Amniotic epithelial cell (primary cell): Measurements from ENCODE around the gene OR52B6.
"Not testable (repeated sequence)": the region's sequence is repeated elsewhere in the genome, so short reads cannot be mapped to it uniquely, and the experiment has no call there.

Source experiments
- DNase-seq: peaks from one replicate; pipeline ENCODE4 v3.0.0-alpha.2; 2010; ENCODE audit warnings: low read depth

OR52B6 gene, protein sequence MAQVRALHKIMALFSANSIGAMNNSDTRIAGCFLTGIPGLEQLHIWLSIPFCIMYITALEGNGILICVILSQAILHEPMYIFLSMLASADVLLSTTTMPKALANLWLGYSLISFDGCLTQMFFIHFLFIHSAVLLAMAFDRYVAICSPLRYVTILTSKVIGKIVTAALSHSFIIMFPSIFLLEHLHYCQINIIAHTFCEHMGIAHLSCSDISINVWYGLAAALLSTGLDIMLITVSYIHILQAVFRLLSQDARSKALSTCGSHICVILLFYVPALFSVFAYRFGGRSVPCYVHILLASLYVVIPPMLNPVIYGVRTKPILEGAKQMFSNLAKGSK

DNA sequence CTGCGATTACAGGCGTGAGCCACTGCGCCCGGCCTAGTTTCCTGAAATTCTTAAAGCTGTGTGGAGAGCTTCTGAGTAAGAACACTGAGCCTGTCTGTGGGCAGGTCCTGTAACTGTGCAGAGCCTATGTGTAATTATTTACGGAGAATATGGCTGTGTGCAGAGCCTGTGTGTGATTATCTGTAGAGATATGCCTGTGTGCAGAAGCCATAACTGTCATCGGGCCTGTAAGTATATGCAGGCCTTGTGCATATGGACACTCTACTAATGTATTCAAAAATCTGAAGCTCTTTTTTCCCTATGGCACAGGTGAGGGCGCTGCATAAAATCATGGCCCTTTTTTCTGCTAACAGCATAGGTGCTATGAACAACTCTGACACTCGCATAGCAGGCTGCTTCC lies at the start of gene OR52B6:
Gene OR52B6, plus strand, starts transcription at position 301 of the 400 bp plus-strand sequence. Its CDS starts 0 bp downstream, at position 301.
- no peak for DNase-seq

DNA sequence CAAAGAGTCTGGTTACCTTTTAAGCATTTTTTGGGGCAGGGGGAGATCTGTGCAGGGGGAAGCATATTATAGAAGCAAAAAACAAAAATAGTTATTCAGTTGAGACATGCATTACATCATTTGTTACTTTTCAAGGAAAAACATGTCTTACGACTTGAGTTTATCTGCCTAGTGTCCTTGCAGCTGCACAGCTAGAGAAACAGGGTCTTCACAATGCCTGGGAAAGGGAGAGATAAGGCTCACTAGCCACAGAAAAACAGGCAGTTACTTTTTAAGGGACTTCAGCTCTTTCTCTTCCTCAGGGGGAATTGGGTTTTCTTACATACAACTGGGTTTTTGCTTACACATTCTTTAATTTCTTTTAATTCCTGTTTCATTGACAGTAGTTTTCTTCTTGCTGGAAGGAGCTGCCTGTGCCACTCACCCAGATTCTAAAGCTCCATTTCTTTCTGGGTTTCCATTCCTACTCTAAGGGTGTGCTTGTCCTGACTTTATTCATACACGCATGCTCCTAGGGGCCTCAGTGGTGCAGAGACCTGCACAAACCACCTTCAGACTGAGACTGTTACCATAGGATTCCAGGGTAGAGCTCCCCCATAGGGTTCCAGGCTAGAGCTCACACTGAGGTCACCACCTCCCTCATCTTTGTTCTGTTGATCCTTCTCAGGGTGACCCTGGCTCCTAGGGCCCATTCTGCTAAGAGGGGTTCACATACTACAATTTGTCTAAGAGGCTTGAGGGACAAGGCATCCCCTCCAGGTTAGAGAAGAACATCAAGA lies 49.4 kb upstream of the OR52B6 start:
- DNase-seq, result no peak

DNA sequence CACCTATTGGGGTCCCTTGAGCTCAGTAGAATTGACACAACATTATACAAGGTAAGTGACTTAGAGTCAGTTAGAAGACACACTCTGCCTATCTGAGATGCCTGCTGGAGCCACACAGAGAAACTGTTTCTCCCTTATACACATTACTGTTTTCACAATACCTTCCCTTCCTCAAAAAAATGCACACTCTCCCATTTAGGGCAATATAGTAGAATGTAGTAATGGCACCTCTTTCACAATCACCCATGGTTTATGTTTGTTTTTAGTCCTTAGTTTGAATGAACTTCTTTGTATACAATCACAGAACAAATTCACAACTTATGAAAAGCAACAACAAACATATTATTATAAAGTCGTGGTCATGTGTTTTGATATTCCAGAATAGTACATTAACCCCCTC lies 46.6 kb upstream of the OR52B6 start:
- peak; percentile 3 for DNase-seq

DNA sequence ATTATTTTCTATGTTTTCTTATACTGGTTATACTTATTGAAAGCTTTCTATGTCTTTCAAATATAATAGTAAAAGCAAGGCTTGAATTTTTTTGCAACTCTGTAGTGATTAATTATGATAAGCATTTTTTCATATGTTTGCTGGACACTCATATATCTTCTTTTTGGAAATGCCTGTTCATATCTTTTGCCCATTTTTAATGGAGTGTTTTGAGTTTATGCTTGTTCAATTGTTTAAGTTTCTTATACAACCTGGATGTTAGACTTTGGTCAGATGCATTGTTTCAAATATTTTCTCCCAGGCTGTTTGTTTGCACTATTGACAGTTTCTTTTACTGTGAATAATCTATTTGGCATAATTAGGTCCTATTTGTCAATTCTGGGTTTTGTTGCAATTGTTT lies 44.2 kb upstream of the OR52B6 start:
- no peak for DNase-seq

DNA sequence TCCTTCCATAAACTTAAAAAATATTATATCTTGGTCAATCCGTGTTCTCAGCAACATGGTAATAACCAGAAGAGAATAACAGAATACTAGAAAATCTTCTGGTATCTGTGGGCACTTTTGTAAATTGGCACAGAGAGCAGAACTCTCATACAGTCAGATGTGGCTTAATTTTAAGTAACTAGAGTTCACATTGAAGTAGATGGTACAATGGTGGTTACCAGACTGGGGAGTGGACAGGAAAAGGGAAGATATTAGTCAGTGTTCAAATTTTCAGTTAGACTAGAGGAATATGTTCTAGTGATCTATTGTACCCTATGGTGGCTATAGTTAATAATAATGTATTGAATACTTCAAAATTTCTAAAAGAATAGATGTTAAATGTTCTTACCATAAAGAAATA lies 39.2 kb upstream of the OR52B6 start:
- no peak for DNase-seq

DNA sequence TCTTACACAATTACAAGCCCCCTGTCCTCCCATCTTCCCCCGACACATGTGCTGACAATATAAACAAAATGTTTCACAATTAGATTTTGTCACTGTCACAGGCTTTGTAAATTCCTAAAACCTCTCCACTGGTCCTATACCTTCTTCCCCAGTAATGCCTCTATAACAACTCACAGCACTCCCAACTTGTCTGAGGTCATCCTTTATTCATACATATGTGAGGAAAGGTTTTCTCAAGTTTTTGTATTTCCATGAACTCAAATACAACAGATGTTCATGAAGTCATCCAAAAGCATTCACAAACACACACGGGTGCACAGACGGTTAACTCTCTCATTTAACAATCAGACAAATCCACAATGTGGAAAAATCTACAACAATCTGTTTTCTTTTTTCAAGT lies 34.2 kb upstream of the OR52B6 start:
- DNase-seq, result no peak

DNA sequence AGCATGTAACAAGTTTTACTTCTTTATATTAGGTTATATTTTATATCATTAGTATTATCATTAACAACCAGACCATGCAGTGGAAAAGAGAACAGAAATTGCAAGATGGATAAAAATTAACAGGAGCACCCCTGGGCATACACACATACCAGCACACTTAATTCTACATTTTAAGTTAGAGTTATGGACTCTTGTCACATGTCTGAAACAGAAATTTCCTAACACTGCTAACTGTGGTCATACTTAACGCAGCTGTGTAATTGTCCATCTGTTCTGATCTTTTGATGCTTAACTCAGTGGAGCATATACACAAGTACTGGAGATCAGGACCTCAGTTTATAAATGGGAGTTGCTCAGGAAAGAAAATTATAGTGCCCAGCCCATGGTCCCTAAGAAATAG lies 32.7 kb upstream of the OR52B6 start:
- DNase-seq, result no peak

DNA sequence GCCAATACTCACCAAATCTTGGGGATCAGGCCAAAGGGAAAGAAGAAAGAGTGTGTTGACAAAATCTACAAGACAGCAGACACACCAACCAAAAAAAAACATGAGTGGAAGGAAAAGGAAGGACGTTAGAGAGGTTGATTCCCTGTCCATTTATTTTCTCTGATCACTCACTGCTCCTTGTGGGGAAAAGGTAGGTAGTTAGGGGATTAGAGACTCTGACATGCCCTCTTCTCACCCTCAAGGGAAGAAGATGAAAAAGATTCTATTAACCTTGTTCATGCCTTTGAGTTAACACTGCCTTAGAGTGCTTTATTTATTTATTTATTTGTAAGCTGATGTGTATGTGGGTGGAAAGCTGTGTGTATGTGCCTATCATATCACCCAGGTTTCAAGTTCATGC lies 32.2 kb upstream of the OR52B6 start, which contains the start of gene OR52H1:
Gene OR52H1, minus strand, starts transcription at position 101 of the 400 bp plus-strand sequence. CDS start 3,035 bp downstream, outside the sequence.
- DNase-seq, result no peak

DNA sequence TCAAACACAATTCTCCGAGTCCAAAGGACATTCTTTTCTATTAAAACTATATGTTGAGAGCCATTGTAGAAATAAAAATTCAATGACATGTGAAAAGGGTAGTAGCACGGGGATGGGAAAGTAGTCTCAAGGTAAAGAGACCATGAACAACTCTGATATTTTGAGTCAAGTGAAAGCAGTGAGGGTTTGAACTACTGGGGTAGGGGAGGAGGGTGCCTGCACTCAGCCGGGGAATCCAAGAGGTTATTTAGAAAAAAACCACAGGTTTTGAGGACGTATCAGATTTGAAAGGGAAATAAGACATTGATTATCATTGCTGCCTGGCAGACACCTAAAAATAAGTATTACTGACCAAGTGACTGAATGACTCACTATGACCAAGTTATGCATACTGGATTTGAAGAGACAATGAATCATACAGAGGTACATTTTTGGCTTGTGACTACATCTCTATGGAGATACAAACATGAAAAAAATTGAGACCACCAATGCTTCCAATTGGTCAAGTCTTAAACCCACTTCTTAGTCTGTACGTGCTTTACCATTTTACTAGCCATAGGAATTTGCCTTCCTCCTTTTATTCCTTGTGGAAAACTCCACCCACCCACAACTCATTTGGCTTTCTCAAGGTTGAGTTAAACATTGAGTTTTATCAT lies 30.1 kb upstream of the OR52B6 start:
- DNase-seq, result peak; percentile 57

DNA sequence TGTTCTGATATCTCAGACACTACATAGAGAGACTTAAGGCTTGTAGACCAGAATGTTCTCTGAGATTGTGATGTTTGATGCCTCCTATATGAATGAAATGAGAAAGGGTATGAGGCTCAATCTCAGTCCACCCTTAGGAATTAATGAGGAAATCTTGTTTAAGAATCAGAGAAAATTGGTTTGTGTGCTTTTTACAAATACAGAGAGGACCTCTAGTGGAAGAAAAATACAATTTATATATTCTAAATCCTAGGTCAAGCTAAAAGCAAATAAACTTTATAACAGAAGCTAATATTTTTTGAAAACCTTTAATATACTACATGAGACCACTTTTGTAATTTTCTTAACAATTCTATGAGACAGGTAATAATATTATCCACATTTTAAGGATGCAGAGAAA lies 27.3 kb upstream of the OR52B6 start:
- DNase-seq, result no peak

DNA sequence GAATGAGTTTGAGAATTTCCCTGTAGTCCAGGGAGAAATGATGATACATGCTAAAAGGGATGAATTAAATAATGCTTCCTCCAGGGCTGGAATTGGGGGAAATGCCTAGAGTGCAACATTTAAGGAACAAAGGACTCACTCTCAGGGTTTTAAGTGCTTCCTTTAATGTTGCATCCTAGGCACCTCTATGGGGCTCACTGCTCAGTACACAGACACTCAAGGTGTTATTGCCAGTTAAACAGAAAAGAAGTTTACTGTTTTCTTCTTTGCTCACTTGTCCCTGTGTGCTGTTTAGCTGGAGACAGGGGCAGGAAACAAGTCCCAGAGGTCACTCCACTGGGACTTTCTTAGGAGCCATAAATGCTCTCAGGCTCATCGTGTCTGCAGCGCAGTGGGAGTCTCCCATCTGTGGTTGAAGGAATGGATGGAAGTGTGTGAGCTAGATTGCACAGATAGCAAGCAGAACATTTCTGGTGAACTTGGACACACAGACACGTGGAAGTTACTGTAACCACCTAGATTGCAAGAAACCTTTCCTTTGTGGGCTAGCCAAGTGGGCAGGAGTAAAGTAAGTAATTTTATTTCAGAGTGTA lies 24.0 kb upstream of the OR52B6 start:
- DNase-seq, result peak; percentile 3

DNA sequence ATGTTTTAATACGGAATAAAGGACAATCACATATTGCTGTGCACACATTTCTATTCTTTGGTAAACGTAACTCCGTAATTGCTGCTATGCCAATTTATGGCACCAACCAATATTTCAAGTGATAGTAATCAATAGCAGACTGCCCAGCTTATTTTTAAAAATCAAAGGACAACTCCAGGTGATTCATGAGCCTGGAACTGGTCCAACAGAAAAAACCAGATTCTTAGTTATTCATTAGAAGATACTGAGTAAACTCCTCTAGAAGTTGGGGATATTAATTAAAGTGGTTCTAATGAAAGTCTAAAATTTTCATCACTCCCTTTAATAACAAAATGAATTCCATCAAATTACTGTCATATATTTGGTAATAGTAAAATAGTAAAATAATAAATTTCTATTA lies 22.9 kb upstream of the OR52B6 start:
- DNase-seq, result no peak

DNA sequence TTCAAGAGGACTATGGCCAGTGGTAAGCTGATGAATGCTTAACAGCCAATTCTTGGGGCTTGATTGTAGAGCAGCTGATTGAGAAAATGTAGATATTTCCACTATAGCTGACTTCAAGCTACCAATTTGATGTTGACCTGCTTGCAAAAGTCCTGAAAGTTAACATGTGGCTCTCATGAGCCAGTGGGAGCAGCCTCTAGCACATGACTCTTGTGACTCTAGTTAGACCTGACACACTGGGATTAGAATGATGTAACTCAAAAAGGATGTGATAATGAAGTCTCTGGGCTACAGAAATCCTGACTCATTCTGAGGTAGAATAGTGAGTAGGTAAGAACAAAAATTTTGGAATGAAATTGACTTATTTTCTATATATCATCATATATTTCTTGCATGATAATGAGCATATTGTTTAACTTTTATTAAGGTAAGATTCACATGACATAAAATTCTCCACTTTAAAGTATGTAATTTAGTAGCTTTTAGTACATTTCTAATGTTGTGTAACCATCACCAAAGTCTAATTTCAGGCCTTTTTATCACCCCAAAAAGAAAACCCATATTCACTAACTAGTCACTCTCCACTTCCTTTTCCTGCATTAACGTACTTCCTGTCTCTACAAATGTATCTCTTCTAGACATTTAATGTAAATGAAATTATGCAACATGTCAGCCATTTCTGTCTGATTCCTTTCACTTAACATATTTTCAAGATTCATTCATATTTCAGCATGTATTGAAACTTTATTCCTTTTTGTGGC lies 16.2 kb upstream of the OR52B6 start:
- no peak for DNase-seq

DNA sequence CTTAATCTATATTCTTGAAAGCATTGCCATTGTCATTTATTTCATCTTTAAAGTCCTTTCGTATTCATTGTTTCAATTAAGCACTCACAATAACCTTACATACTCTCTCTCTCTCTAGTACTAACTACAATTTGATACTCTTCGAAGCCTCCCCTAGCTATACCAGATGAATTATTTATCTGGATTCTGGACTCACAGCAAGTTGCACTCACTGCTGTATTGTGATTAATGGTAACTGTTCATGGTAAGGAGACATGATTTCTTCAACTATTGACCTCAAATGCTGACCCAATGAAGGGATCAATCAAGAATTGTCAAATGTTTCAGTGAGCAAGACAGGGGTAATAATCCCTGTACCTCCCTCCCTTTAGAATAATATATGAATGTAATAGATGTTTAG lies 6.0 kb upstream of the OR52B6 start:
- no peak for DNase-seq

DNA sequence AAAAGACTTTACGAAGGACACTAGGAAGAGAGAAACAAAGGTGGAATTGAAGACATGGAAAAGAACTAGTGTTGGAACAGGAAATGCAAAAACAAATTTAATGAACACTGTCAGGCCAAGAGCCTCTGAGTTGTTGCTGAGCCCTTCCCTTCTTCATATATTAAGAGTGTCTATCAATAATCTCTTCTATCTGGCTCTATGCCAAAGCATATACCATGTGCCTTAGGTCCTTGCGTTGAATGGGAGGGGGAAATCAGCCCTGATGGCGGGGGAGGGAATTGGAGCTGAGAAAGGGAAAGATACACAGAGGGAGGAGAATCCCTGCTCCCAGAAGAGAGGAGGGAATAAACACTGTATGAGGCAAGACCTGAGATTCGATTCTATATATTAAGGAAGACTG lies 5.5 kb upstream of the OR52B6 start:
- no peak for DNase-seq

DNA sequence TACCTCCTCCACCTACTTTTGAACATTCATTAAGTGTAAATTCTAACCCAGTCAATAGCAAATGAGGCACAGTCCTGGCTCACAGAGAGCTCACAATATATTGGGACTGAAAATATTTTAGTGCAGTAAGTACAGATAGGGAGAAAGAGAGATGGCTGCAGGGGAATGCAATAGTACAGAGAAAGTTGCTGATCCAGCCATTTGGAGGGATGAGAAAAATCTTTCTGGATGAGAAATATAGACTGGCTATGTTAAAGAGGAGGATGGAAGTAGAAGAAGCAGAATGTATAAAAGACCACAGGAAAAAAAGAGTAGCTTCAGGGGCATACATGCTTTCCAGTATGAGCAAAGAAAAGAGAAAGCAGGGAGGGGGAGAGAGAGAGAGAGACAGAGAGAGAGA lies 3.6 kb upstream of the OR52B6 start:
- no peak for DNase-seq

DNA sequence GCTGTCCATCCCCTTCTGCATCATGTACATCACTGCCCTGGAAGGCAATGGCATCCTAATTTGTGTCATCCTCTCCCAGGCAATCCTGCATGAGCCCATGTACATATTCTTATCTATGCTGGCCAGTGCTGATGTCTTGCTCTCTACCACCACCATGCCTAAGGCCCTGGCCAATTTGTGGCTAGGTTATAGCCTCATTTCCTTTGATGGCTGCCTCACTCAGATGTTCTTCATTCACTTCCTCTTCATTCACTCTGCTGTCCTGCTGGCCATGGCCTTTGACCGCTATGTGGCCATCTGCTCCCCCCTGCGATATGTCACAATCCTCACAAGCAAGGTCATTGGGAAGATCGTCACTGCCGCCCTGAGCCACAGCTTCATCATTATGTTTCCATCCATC lies 337 bp downstream of the OR52B6 start:
- no peak for DNase-seq

DNA sequence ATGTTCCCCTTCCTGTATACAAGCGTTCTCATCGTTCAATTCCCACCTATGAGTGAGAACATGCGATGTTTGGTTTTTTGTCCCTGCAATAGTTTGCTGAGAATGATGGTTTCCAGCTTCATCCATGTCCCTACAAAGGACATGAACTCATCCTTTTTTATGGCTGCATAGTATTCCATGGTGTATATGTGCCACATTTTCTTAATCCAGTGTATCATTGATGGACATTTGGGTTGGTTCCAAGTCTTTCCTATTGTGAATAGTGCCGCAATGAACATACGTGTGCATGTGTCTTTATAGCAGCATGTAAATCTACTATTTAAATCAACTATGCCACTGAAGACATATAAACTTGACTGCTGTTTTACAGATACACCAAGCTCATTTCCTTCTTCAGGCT lies 3.8 kb downstream of the OR52B6 start:
- DNase-seq, result not testable (repeated sequence)

DNA sequence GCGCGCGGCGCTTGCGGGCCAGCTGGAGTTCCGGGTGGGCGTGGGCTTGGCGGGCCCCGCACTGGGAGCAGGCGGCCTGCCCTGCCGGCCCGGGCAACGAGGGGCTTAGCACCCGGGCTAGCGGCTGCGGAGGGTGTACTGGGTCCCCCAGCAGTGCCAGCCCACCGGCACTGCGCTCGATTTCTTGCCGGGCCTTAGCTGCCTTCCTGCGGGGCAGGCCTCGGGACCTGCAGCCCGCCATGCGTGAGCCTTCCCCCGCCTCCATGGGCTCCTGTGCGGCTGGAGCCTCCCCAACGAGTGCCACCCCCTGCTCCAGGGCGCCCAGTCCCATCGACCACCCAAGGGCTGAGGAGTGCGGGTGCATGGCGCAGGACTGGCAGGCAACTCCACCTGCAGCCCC lies 9.2 kb downstream of the OR52B6 start:
- DNase-seq, result not testable (repeated sequence)

DNA sequence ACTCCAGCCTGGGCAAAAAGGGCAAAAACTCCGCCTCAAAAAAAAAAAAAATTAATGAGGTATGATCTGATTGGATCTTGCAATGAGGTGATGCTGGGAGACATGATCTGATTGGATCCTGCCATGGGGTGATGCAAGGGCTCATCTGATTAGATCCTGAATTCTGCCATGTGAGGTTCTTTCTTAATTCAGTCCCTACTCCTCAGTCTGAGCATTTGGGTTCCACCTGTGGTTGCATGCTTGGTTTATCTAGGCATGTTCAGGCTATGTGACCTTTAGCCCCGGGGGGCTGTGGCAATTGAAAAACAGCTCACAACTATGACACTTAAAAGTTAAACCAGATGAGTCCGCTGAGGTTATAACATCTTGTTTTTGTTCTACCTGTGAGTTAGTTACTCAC lies 10.9 kb downstream of the OR52B6 start:
- no peak for DNase-seq

DNA sequence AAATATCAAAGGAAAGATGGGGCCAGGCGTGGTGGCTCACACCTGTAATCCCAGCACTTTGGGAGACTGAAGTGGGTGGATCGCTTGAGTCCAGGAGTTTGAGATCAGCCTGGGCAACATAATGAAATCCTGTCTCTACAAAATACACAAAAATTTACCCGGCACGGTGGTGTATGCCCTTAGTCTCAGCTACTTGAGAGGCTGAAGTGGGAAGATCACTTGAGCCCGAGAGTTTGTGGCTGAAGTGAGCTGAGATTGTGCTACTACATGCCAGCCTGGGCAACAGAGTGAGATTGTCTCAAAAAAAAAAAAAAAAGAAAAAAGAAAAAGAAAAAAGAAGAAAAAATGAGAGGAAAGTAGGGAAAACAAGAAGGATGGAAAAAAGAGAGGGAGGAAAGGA lies 11.9 kb downstream of the OR52B6 start:
- no peak for DNase-seq

DNA sequence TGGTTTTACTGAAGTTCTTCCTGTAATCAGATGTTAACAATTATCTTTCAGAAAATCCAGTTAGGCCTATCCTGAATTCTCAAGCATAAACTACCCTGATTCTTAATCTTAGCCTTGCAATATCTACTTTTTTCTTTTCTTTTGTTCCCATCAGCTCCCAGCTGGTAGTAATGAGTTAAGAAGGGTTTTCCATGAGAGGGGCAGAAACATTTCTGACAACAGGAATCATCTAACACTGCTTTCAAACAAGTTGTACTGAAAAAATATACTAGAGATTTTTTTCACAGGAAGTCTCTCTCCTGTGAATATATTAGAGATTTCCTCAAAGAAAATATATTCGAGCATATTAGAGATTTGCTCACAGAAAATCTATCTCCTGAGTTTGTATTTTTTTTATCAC lies 12.5 kb downstream of the OR52B6 start:
- DNase-seq, result no peak
